Endothelial cell of umbilical vein (primary cell): ENCODE measurements around the gene C4orf50. TPM values are rescaled to one million over a fixed set of nuclear protein-coding genes. Genes with fewer than 3 reads are reported as not detected.
A peak's percentile ranks its signal among the peaks of the same experiment; 100 is the strongest.

Source experiments
- BruUV-seq: library from RNA; stranded (reverse); fragments of 400-500 nt; replicated peaks from 2 replicates; lab custom pipeline; 2021; lab: Mats Ljungman, UMichigan
- CTCF ChIA-PET: fragments of 300-600, 350-600 bp; sonication (Branson Sonifier 250); formaldehyde crosslinking; loops from one replicate; lab custom pipeline; 2021; ENCODE audit warnings: antibody characterized with exemption, inconsistent platforms; lab: Charles Lee
- POLR2A ChIA-PET: fragments of 300-600, 350-600 bp; sonication (Branson Sonifier 250); formaldehyde crosslinking; loops from one replicate; lab custom pipeline; 2021; ENCODE audit warnings: antibody characterized with exemption, inconsistent platforms; lab: Charles Lee
- DNase-seq: peaks from one replicate; pipeline ENCODE4 v3.0.0-alpha.2; 2011; ENCODE audit warnings: low read depth, low spot score
- FAIRE-seq: peaks from 2 replicates; lab custom pipeline; 2011; peaks lifted over from hg19 to GRCh38; lab: Jason Lieb, UNC
- H2AFZ ChIP-seq: 2 replicates; pipeline ENCODE4 v1.6.0; 2012; ENCODE audit warnings: low read depth, low read length, control low read depth, inconsistent platforms
- H3K27ac ChIP-seq: 2 replicates; pipeline ENCODE4 v1.5.1; 2011; ENCODE audit warnings: low read depth, mild to moderate bottlenecking, control low read depth, low read length, moderate library complexity; ENCODE audit not compliant: insufficient read depth
- H3K27me3 ChIP-seq, 2 experiments: 2 replicates each; pipeline versions ENCODE4 v1.6.0 to v1.6.1; 2011; ENCODE audit warnings: low read length in 2 of 2, mixed read lengths in 1 of 2; ENCODE audit not compliant: control insufficient read depth in 2 of 2, insufficient read depth in 2 of 2
- H3K36me3 ChIP-seq, 2 experiments: 2 replicates in 1 of 2; 3 replicates in 1 of 2; pipeline ENCODE4 v1.5.1; 2011; ENCODE audit warnings: low read length in 2 of 2, mild to moderate bottlenecking in 1 of 2, moderate library complexity in 1 of 2; ENCODE audit not compliant: control insufficient read depth in 2 of 2, insufficient read depth in 2 of 2; ENCODE audit errors: extremely low read depth in 1 of 2
- H3K4me1 ChIP-seq: 3 replicates; pipeline ENCODE4 v1.5.1; 2011; ENCODE audit warnings: mild to moderate bottlenecking, low read length; ENCODE audit not compliant: control insufficient read depth, insufficient read depth; ENCODE audit errors: extremely low read depth
- H3K4me2 ChIP-seq: 2 replicates; pipeline ENCODE4 v1.6.1; 2011; ENCODE audit warnings: low read length, control low read depth, mixed read lengths; ENCODE audit not compliant: insufficient read depth
- H3K4me3 ChIP-seq, 3 experiments: fragments of 200-600 bp in 1 of 3; sonication (generic), shearing (Covaris generic) in 1 of 3; replicated peaks in 1 of 3; 2 replicates each; pipeline ENCODE4 v1.5.1; 2011 to 2016; ENCODE audit warnings: control low read depth in 3 of 3, low read length in 3 of 3, mild to moderate bottlenecking in 2 of 3, inconsistent platforms in 1 of 3, low read depth in 1 of 3, moderate library complexity in 1 of 3; ENCODE audit not compliant: insufficient read depth in 1 of 3
- H3K79me2 ChIP-seq: 2 replicates; pipeline ENCODE4 v1.6.0; 2012; ENCODE audit warnings: low read length, inconsistent platforms; ENCODE audit not compliant: control insufficient read depth, insufficient read depth
- H3K9ac ChIP-seq: replicated peaks from 2 replicates; pipeline ENCODE3; 2011; ENCODE audit warnings: low read length, control low read depth; ENCODE audit not compliant: insufficient read depth; ENCODE audit errors: extremely low read depth
- H3K9me1 ChIP-seq: replicated peaks from 3 replicates; pipeline ENCODE4 v1.6.0; 2011; ENCODE audit warnings: mild to moderate bottlenecking, low read length; ENCODE audit not compliant: control insufficient read depth, insufficient read depth; ENCODE audit errors: extremely low read depth
- H3K9me3 ChIP-seq: replicated peaks from 2 replicates; pipeline ENCODE4 v1.5.1; 2012; ENCODE audit warnings: low read length, inconsistent platforms; ENCODE audit not compliant: control insufficient read depth, insufficient read depth
- H4K20me1 ChIP-seq: replicated peaks from 2 replicates; pipeline ENCODE3; 2011; ENCODE audit warnings: mild to moderate bottlenecking, low read length; ENCODE audit not compliant: control insufficient read depth, insufficient read depth; ENCODE audit errors: extremely low read depth
- EZH2 ChIP-seq: IDR thresholded peaks from 2 replicates; pipeline ENCODE4 v1.6.1; 2012; ENCODE audit warnings: borderline replicate concordance, low read depth, mild to moderate bottlenecking, moderate library complexity, low read length, inconsistent platforms; ENCODE audit not compliant: severe bottlenecking
- JUN ChIP-seq: IDR thresholded peaks from 2 replicates; pipeline ENCODE4 v1.6.1; 2011; ENCODE audit warnings: borderline replicate concordance, low read depth; ENCODE audit not compliant: insufficient read length, insufficient read depth
- MYC ChIP-seq: IDR thresholded peaks from one replicate; pipeline ENCODE4 v1.6.1; 2011; ENCODE audit warnings: mild to moderate bottlenecking, low read depth, low read length
- POLR2AphosphoS5 ChIP-seq: IDR thresholded peaks from 2 replicates; pipeline ENCODE4 v1.6.1; 2012; ENCODE audit warnings: low read depth, mild to moderate bottlenecking, control low read depth, low read length, moderate library complexity; ENCODE audit not compliant: insufficient read depth
- dilution Hi-C: fragments of 300-500 bp; cut with MboI; formaldehyde crosslinking; loops from one replicate; pipeline ENCODE4 v1.15.0; 2019; ENCODE audit warnings: low sequenced_read_pairs; ENCODE audit not compliant: extremely low pct_ligation_motif_present
- intact Hi-C: fragments of 100-400 bp; cut with micrococcal nuclease; formaldehyde crosslinking; loops from one replicate; pipeline ENCODE4 v1.10.0; 2022
- polyA plus RNA-seq, 4 experiments: library from polyadenylated mRNA; depleted of rRNA in 3 of 4; stranded (reverse) in 3 of 4; unstranded in 1 of 4; fragments of >200 nt; gene quantifications; 2 replicates each; pipeline versions ENCODE4 v1.2.1 to v1.2.3, GENCODE V29; 2011 to 2012; ENCODE audit warnings: missing spikeins in 1 of 4
- total RNA-seq: library from RNA; stranded (reverse); gene quantifications from 2 replicates; pipeline ENCODE4 v1.2.3, GENCODE V29; 2021

The C4orf50 gene
- total and polyA plus RNA-seq, 2 donors (not counting 3 experiments of a cell fraction or from before 2014, with no cell fraction given): not detected

DNA sequence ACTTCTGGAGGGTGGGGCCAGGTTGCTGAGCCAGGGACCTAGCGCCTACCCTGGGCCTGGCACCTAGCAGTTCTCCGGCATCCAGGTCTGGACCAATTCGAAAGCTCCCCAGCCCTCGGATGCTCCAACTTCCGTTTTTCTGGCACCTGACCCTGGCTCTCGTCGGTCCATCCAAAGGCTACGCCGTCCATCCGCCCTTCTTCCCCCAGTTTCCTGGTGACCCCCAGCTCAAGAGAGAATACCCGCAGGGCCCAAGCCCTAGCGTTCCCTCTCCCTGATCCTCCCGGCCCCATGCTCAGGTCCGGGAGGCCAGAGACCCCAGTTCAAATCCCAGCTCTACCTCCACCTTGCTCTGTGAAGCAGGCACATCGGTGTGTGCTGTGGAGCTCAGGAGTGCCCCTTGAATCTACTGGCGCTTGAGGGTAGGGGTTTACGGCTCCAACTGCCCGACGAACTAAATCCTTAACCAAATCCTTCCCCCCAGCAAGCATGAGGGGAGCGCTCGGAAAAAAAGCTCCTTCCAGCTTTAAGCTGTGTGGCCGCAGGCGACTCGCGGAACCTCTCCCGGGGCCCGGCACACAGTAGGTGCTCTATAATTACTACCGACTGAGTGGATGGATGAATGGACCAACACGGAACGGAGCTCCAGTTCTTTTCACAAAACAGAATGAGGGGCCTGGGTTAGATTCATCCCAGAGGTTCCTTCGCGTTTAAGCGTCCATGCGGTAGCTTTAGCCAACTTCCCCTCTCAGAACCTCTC lies 126.5 kb downstream of the C4orf50 start:
- ChIA-PET CTCF (interaction anchor here (1.0 kb wide), 1 partner anchor 491 kb away, joined by 3 read pairs; no protein-coding TSS in a partner anchor), POLR2A (no interaction called here)
- Histone ChIP-seq H3K9me1 (no peaks in the 10 kb centered on the region), H3K36me3 (no peaks in the 10 kb centered on the region), H3K27ac (no peak overlapping the region), H3K4me1 (no peaks in the 10 kb centered on the region), H3K79me2 (no peaks in the 10 kb centered on the region), H3K4me3 (no peak overlapping the region), H3K9me3 (no peaks in the 10 kb centered on the region), H4K20me1 (no peaks in the 10 kb centered on the region), H3K4me2 (no peak overlapping the region), H2AFZ (no peak overlapping the region), H3K27me3 (peaks cover 50 to 61% of the 10 kb centered on the region in 2 experiments), H3K9ac (no peak overlapping the region)
- dilution Hi-C loops: no loop called here
- TF ChIP-seq EZH2 (peak; percentile 14), MYC (no peak), POLR2AphosphoS5 (no peak)
- FAIRE-seq (no peak), DNase-seq (no peak)
- intact Hi-C loops: no loop called here
- BruUV-seq: no TSS peak

GRCh38 chr4:5890063-5890727 lies 128.0 kb downstream of the C4orf50 start:
- intact Hi-C loops (no loop called here), dilution Hi-C loops (no loop called here)
- Histone ChIP-seq H3K9ac (no peak overlapping the region), H3K4me3 (no peak overlapping the region), H3K27ac (no peak overlapping the region), H3K79me2 (no peaks in the 10 kb centered on the region), H3K4me2 (no peak overlapping the region), H3K9me1 (no peaks in the 10 kb centered on the region), H3K4me1 (no peaks in the 10 kb centered on the region), H3K9me3 (no peaks in the 10 kb centered on the region), H3K27me3 (peaks cover 53 to 64% of the 10 kb centered on the region in 2 experiments), H3K36me3 (no peaks in the 10 kb centered on the region), H2AFZ (no peak overlapping the region), H4K20me1 (no peaks in the 10 kb centered on the region)
- no peak for DNase-seq
- BruUV-seq: no TSS peak
- TF ChIP-seq EZH2: peak; percentile 8
- no peak for TF ChIP-seq JUN
- POLR2A ChIA-PET: no interaction called here
- no peak for FAIRE-seq
- CTCF ChIA-PET: no interaction called here
